Upper lobe of left lung (tissue), 4 donors: ENCODE measurements around the gene SYCP2L.

Source experiments
- EP300 ChIP-seq, 4 donors: sonication (generic); formaldehyde crosslinking; IDR thresholded peaks; one replicate each; pipeline ENCODE4 v1.5.1; 2017; ENCODE audit warnings: antibody characterized with exemption in 4 of 4, control low read depth in 2 of 4
- POLR2A ChIP-seq, 4 donors: fragments of 450-650 bp; IDR thresholded peaks; one replicate each; pipeline ENCODE4 v1.5.1; 2016 to 2017; ENCODE audit warnings: antibody characterized with exemption in 4 of 4, mild to moderate bottlenecking in 2 of 4
- POLR2AphosphoS5 ChIP-seq, 2 donors: sonication (generic); formaldehyde crosslinking; IDR thresholded peaks; one replicate each; pipeline ENCODE4 v1.5.1; 2017; ENCODE audit warnings: antibody characterized with exemption in 2 of 2
- TF ChIP-seq, protein P1 (sequence below), 6 experiments: fragments of 450-650 bp in 4 of 6; fragments of 200-600 bp in 2 of 6; sonication (generic) in 2 of 6; IDR thresholded peaks; one replicate each; pipeline ENCODE4 v1.5.1; 2016 to 2019; ENCODE audit warnings: antibody characterized with exemption in 6 of 6

GRCh38 chr6:10956776-10957175, 69.9 kb downstream of the SYCP2L start:
- no peak for TF ChIP-seq POLR2A (IDR thresholded peaks at IDR 0.05)
- TF ChIP-seq, protein P1, sequence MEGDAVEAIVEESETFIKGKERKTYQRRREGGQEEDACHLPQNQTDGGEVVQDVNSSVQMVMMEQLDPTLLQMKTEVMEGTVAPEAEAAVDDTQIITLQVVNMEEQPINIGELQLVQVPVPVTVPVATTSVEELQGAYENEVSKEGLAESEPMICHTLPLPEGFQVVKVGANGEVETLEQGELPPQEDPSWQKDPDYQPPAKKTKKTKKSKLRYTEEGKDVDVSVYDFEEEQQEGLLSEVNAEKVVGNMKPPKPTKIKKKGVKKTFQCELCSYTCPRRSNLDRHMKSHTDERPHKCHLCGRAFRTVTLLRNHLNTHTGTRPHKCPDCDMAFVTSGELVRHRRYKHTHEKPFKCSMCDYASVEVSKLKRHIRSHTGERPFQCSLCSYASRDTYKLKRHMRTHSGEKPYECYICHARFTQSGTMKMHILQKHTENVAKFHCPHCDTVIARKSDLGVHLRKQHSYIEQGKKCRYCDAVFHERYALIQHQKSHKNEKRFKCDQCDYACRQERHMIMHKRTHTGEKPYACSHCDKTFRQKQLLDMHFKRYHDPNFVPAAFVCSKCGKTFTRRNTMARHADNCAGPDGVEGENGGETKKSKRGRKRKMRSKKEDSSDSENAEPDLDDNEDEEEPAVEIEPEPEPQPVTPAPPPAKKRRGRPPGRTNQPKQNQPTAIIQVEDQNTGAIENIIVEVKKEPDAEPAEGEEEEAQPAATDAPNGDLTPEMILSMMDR (IDR thresholded peaks at IDR 0.05): no peak
- no peak for TF ChIP-seq POLR2AphosphoS5 (IDR thresholded peaks at IDR 0.05)
- no peak for TF ChIP-seq EP300 (IDR thresholded peaks at IDR 0.05)
